ENCODE results near the gene FAM193A.

Gene FAM193A

GRCh38 chr4:2702361-2702760, 165.9 kb downstream of the FAM193A start:
- no peak for ATAC-seq
- TF ChIP-seq CSRNP3 (CRISPR knock-in tag; IDR thresholded peaks at IDR 0.05) (no peak), TOX (CRISPR knock-in tag; IDR thresholded peaks at IDR 0.05; ENCODE audit: borderline replicate concordance) (no peak), ZNF70 (CRISPR knock-in tag; IDR thresholded peaks at IDR 0.05) (no peak)

DNA sequence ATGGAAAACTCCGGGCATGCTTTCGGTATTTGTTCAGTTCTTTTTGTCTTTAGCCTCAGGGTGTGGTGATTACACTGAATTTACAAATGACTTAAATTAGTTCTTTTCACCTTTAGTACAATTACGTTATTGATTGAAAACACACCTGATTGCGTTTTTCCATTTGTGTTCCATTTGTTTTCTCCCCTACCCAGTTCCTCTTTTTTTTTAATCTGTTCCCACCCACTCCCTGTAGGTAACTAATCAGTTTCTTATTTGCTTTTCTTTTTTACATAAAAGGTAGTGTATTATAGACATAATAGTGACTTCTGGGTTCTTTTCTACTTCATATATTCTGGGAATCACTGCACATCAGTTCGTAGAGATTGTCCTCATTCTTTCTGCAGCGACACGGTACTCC, 166.3 kb downstream of the FAM193A start:
- ATAC-seq, result no peak
- TF ChIP-seq ZFP30 (CRISPR knock-in tag; IDR thresholded peaks at IDR 0.05), result no peak
- TF ChIP-seq ARNTL (CRISPR knock-in tag; IDR thresholded peaks at IDR 0.05; ENCODE audit: borderline replicate concordance, low read depth), result no peak
- no peak for TF ChIP-seq TOX (CRISPR knock-in tag; IDR thresholded peaks at IDR 0.05; ENCODE audit: borderline replicate concordance)
- no peak for TF ChIP-seq PPARA (CRISPR knock-in tag; IDR thresholded peaks at IDR 0.05; ENCODE audit: borderline replicate concordance)
- no peak for TF ChIP-seq ZNF8 (CRISPR knock-in tag; IDR thresholded peaks at IDR 0.05)
- TF ChIP-seq GLIS3 (CRISPR knock-in tag; IDR thresholded peaks at IDR 0.05), result no peak
- TF ChIP-seq BACH2 (CRISPR knock-in tag; IDR thresholded peaks at IDR 0.05; ENCODE audit: borderline replicate concordance), result no peak
- no peak for TF ChIP-seq RARB (CRISPR knock-in tag; IDR thresholded peaks at IDR 0.05)
- no peak for TF ChIP-seq TCF4 (CRISPR knock-in tag; IDR thresholded peaks at IDR 0.05; ENCODE audit: borderline replicate concordance)

DNA sequence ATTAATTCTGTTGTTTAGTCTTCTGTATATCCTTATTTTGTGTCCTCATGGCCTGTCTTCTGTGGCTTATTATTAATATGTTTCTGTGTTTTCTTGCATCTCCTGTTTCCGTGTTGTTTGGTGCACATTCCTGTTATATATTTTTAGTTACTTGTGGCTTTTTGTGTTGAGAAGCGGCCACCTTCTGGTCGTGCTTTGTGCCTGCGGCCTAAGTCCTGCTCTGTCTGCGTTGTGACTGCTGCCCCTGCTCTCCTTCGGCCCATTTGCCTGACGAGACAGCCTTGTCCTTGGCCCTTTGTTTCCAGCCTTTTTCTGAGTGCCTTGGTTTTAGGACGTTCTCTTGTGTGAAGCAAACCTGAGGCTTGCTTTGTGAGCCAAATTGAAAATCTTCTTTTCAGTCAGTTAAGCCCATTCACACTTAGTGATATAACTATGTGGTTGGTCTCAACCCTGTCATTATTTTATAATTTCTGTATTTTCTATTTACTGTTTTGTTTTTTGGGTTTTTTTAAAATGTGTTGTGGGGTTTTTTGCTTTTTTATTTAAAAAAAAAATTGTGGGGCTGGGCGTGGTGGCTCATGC, 175.9 kb downstream of the FAM193A start:
- no peak for ATAC-seq
- TF ChIP-seq, protein P1, sequence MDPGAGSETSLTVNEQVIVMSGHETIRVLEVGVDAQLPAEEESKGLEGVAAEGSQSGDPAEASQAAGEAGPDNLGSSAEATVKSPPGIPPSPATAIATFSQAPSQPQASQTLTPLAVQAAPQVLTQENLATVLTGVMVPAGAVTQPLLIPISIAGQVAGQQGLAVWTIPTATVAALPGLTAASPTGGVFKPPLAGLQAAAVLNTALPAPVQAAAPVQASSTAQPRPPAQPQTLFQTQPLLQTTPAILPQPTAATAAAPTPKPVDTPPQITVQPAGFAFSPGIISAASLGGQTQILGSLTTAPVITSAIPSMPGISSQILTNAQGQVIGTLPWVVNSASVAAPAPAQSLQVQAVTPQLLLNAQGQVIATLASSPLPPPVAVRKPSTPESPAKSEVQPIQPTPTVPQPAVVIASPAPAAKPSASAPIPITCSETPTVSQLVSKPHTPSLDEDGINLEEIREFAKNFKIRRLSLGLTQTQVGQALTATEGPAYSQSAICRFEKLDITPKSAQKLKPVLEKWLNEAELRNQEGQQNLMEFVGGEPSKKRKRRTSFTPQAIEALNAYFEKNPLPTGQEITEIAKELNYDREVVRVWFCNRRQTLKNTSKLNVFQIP (CRISPR knock-in tag; IDR thresholded peaks at IDR 0.05; ENCODE audit: borderline replicate concordance, low read depth), result no peak
- TF ChIP-seq, protein P2, sequence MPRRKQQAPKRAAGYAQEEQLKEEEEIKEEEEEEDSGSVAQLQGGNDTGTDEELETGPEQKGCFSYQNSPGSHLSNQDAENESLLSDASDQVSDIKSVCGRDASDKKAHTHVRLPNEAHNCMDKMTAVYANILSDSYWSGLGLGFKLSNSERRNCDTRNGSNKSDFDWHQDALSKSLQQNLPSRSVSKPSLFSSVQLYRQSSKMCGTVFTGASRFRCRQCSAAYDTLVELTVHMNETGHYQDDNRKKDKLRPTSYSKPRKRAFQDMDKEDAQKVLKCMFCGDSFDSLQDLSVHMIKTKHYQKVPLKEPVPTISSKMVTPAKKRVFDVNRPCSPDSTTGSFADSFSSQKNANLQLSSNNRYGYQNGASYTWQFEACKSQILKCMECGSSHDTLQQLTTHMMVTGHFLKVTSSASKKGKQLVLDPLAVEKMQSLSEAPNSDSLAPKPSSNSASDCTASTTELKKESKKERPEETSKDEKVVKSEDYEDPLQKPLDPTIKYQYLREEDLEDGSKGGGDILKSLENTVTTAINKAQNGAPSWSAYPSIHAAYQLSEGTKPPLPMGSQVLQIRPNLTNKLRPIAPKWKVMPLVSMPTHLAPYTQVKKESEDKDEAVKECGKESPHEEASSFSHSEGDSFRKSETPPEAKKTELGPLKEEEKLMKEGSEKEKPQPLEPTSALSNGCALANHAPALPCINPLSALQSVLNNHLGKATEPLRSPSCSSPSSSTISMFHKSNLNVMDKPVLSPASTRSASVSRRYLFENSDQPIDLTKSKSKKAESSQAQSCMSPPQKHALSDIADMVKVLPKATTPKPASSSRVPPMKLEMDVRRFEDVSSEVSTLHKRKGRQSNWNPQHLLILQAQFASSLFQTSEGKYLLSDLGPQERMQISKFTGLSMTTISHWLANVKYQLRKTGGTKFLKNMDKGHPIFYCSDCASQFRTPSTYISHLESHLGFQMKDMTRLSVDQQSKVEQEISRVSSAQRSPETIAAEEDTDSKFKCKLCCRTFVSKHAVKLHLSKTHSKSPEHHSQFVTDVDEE (CRISPR knock-in tag; IDR thresholded peaks at IDR 0.05), result no peak

GRCh38 chr4:2713337-2713736, 176.9 kb downstream of the FAM193A start:
- TF ChIP-seq, protein P3, sequence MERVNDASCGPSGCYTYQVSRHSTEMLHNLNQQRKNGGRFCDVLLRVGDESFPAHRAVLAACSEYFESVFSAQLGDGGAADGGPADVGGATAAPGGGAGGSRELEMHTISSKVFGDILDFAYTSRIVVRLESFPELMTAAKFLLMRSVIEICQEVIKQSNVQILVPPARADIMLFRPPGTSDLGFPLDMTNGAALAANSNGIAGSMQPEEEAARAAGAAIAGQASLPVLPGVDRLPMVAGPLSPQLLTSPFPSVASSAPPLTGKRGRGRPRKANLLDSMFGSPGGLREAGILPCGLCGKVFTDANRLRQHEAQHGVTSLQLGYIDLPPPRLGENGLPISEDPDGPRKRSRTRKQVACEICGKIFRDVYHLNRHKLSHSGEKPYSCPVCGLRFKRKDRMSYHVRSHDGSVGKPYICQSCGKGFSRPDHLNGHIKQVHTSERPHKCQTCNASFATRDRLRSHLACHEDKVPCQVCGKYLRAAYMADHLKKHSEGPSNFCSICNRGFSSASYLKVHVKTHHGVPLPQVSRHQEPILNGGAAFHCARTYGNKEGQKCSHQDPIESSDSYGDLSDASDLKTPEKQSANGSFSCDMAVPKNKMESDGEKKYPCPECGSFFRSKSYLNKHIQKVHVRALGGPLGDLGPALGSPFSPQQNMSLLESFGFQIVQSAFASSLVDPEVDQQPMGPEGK (CRISPR knock-in tag; IDR thresholded peaks at IDR 0.05; ENCODE audit: borderline replicate concordance), result no peak
- TF ChIP-seq PPARA (CRISPR knock-in tag; IDR thresholded peaks at IDR 0.05; ENCODE audit: borderline replicate concordance) (no peak), ISL1 (CRISPR knock-in tag; IDR thresholded peaks at IDR 0.05) (no peak), ZC3H10 (CRISPR knock-in tag; IDR thresholded peaks at IDR 0.05) (no peak), TCF4 (CRISPR knock-in tag; IDR thresholded peaks at IDR 0.05; ENCODE audit: borderline replicate concordance) (no peak), RARB (CRISPR knock-in tag; IDR thresholded peaks at IDR 0.05) (no peak), ESRRG (CRISPR knock-in tag; IDR thresholded peaks at IDR 0.05) (no peak), ZNF8 (CRISPR knock-in tag; IDR thresholded peaks at IDR 0.05) (no peak), ZFP3 (CRISPR knock-in tag; IDR thresholded peaks at IDR 0.05) (no peak), CSRNP3 (CRISPR knock-in tag; IDR thresholded peaks at IDR 0.05) (no peak), ARNTL (CRISPR knock-in tag; IDR thresholded peaks at IDR 0.05; ENCODE audit: borderline replicate concordance, low read depth) (no peak), OSR1 (CRISPR knock-in tag; IDR thresholded peaks at IDR 0.05) (no peak), GLIS3 (CRISPR knock-in tag; IDR thresholded peaks at IDR 0.05) (no peak), CSDC2 (CRISPR knock-in tag; IDR thresholded peaks at IDR 0.05) (no peak), BACH2 (CRISPR knock-in tag; IDR thresholded peaks at IDR 0.05; ENCODE audit: borderline replicate concordance) (no peak), TOX (CRISPR knock-in tag; IDR thresholded peaks at IDR 0.05; ENCODE audit: borderline replicate concordance) (no peak)
- TF ChIP-seq, protein P2 (CRISPR knock-in tag; IDR thresholded peaks at IDR 0.05), result no peak
- TF ChIP-seq, protein P1 (CRISPR knock-in tag; IDR thresholded peaks at IDR 0.05; ENCODE audit: borderline replicate concordance, low read depth), result no peak
- no peak for ATAC-seq
